Measurements from ENCODE around the gene ZNF692.
A peak's percentile ranks its signal among the peaks of the same experiment; 100 is the strongest.

Gene ZNF692

DNA sequence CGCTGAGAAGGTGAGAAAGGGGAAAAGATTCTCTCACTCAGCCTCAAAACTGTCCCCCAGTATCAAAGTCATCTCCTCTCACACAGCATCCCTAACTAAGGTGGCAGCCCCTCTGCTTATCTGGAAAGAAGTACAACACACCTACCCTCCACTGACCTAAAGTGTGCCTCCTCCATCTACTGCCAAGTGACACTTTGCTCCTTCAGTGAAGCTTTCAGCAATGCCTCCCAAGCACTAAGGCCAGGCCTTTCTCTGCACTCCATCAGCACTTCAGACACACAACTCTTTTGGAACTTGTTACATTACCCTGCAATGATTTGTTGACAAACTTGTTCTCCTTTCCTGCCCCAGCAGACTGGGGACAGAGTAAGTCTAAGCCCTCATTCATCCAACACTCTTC lies 34.6 kb downstream of the ZNF692 start:
- no peak for DNase-seq

DNA sequence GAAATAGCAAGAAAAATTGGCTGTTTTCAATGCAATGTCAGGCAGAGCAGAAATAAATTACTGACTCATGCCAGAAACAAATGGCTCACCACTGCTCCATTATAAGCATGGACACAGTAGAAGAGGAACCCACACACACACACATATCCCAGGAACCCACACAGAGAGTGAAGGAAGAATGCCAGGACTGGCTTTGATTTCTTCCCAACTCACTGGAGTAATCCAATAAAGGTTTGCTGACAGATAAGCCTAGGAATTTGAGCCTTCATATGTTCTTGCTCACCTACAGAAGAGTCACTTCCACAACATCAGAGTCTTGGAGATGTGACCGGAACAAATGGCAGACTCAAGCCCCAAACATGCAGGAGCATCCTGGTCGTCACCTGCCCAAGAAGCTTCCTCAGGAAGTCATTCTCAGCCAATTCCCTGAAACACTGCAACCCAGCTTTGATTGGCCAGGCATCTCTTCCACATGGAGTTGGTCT lies 35.3 kb downstream of the ZNF692 start:
- DNase-seq = no peak

DNA sequence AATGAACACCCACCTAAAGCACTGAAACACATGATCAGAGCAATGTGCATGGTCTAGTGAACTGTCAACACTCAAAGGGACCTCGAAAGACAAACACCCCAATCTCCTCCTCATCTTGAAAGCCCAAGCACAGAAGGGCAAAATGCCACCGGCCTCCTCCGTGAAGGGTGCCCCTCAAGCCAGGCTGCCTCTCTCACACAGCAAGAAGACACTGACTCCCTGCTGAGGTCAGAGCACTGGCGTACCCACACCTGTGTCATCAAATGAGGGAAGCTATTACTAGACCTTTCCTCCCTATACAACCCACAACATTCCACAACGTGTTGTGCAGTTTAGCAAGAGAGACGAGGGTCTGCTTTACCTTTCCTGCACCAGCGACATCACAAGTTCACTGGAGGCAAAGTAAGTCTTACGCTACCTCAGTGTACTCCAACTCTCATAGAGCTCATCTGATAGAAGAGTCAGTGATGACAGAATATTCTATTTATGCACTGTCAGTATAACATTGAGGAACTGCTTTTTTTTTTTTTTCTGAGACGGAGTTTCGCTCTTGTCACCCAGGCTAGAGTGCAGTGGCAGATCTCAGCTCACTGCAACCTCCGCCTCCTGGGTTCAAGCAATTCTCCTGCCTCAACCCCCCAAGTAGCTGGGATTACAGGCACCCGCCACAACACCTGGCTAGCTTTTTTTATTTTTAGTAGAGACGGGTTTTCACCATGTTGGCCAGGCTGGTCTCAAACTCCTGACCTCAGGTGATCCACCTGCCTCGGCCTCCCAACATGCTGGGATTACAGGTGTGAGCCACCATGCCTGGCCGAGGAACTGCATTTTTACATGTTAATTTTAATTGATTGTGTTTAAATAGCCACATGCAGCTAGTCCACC lies 36.5 kb downstream of the ZNF692 start:
- DNase-seq = no peak

DNA sequence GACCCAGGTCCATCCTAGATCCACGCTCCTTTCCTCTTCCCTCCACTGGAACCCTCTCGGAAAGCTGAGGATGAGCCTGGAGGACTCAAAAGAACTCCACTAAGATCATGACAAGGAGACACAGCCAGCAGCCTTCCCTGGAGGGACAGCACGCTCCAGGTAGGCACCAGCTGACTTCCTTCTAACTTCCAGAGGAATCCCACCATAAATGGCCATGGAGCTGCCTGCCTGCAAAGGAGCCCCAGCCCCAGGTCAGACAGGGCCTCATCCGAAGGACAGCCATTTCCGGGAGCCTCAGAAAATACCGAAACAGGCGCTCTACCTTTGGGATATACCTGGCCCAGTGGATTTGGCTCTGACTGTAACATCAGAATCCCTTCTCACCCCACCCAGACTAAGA lies 37.2 kb downstream of the ZNF692 start:
- no peak for DNase-seq

DNA sequence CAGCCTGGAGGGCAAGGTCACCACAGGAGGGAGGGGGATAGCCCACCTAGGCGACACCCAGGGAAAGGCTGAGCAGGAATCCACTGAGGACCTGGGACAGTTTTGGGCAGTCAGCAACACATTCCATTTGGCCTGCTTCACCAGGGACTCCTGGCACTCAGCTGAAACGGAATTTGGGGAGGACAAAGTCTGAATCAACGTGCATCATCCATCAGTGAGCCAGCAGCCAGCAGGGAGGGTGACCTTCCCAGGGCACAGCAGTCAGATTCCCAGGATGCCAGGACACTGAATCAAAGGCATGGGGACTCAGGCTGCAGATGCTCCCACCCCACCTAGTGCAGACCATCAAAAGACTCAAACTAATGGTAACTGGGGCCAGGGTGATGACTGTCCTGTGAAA lies 37.8 kb downstream of the ZNF692 start:
- DNase-seq = no peak

DNA sequence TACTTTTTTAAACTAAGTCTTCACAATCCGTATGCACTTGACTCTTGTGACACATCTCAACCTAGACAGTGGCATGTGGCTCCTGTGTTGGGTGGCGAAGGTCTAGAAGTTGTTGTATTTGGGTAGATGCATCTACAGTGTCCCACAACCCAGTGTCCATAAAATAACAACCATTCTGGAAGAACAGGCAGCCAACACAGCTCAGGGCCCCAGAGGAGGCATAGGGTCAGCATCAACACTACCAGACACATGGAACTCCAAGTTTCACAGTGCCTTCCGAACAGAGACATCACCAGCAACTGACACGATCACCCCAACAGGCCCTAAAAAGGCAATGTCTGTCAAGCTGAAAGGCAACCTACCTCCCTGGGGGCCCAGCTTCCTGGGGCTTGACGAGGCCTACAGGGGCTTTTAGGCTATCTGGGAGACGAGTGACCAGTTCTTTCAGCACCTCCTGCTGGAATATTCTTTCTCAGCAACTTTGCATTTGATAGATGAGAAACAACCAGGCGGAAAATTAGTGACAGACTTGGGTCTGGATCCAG lies 38.8 kb downstream of the ZNF692 start:
- DNase-seq = no peak

DNA sequence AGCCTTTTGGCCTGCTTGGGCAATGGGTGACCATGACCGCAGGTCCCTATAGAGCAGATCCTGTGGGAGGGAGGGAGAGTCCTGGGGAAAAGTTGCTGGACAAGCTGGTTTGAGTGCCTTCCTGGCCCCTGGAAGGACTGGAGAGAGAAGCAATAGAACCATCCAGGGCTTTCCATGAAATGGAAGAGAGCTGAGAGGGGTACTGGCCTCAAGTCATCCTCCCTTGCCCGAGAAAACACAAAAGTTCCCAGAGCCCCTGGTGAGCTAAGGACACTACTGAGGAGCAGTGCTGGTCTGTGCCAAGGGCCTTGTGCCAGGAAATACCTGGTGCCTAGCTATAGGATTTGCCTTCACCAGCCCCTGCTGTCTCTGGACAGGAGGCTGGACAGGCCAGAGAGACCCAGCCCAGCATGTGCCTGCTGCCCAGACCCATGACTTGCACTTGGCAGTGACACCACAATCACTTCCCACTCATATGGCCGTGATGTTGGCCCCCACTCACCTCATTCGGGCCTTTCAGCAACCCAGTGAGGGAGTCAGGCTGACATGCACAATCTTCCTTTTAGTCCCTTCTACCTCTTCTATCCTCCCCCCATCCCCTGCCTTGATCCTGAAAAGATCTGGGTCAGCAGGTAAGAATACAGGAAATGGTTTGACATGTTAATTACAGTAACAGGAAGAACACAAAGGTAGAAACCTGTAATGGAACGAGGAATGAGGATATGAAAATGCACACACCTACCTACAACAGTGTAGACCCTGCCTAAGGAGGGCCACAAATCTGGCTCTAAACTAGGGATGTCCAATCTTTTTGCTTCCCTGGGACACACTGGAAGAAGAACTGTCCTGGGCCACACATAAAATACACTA lies 40.1 kb downstream of the ZNF692 start:
- DNase-seq = no peak

DNA sequence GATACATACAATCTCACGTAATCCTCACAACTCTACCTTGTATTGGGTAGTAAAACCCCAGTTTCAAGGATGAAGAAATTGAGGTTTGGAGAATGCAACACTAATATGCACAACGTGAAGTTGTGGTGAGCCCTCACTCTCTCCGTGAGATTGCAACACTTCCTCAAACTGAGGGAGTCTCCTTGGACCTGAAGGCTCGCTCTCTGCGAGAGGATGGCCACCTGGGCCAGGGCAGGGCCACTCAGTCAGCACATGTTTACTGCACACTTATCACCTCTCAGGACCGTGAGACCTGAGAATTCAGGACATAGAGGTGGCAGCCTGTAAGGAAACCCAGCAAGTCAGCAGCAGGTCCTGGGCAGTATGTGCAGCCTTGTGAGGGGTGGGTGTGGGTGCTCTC lies 41.8 kb downstream of the ZNF692 start:
- no peak for DNase-seq

DNA sequence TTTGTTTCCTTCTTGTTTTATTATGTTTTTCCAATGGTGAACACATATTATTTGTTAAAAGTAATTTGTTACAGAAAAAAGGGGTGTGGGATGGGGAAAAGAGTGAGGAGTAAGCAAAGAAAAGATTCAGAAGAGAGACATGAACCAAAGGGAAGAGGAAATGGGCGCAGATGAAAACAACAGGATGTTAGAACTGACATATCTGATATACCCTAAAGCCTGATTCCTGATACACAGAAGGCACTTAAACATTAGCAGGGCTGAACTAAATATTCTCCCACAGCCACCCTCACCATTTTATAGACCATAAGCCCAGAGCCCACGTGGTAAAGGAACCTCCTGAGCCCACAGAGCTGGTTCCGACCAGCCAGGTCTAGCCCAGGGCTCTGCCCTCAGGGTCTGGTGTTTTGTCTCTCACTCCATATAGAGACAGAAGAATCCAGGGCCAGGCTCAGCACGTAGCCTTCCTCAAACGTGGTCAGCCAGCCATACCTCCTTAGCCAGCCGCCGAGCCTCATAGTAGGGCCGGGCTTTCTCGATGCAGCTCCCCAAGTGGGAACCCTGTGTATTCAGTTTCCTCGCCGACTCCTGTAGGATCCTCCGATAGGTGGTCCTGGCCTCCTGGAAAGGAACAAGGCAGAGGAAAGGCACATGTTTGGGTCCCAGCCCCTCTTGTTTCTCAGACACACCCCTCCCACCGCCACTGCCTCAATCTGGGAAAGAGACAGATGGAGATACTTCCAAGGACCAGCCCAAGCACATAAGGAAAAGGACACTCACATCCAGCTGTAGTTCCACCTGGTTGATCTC lies 42.6 kb downstream of the ZNF692 start:
- no peak for DNase-seq

DNA sequence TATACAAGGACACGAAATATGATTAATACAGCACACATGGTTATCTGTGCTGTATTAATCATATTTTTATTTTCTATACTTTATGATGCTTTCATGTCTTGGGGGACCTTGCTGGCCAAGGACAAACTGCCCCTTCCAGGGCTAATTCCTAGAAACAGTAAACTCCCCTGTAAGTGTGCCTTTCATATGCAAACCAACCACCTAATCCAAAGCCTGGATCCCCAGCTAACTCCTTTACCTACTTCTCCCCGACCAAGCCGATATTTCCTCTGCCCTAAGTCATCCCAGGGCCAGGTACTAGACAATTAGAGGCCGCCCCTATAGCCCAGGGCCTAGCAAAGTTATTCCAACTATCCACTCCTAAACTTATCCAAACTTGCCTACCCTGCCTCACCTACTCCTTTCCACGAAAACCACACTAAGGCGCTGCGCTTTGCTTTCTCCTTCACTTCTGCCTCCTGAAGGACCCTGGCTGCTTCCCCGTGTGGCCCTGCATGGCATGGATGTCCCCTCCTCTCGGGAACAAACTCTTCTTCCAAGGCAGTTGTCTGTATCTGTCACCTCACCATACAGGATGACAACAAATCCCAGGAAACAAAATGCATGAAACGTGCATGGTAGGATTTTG lies 43.4 kb downstream of the ZNF692 start:
- DNase-seq = no peak

DNA sequence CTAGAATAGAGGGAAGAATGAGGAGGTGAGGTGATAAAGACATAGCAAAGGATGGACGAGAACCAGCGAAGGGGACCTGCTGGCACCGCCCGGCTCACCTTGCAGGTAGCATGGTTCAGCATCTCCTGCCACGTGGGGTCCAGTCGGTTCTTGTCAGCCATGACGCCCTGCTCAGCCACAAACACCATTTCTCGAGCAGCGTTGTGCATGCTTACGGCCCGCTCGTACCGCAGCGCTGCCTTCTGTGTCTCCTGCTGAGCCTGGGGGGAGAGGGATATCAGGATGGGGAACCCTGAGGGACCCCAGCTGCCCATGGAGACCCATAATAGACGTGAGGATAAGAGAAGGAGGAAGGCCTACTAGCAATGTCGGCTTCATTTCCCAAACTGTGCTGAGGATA lies 44.5 kb downstream of the ZNF692 start:
- DNase-seq = no peak

DNA sequence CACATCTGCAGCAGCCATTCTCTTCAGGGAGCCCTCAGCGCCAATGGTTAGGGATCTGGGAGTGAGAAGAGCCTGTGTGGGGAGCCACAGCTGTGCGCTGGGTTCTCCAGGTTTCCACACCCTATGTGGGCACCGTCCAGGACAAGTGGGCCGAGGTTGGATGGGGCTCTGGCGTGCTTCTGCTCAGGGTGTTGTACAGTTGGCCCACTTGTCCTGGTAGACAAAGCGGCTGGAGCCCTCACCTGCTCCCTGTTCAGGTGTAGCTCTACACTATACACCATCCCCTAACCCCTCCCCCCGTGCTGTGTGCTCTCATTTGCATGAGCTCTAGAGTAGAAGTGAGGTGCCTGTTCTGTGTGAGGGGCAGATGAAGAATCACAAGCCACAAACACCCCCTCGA lies 45.3 kb downstream of the ZNF692 start:
- no peak for DNase-seq

DNA sequence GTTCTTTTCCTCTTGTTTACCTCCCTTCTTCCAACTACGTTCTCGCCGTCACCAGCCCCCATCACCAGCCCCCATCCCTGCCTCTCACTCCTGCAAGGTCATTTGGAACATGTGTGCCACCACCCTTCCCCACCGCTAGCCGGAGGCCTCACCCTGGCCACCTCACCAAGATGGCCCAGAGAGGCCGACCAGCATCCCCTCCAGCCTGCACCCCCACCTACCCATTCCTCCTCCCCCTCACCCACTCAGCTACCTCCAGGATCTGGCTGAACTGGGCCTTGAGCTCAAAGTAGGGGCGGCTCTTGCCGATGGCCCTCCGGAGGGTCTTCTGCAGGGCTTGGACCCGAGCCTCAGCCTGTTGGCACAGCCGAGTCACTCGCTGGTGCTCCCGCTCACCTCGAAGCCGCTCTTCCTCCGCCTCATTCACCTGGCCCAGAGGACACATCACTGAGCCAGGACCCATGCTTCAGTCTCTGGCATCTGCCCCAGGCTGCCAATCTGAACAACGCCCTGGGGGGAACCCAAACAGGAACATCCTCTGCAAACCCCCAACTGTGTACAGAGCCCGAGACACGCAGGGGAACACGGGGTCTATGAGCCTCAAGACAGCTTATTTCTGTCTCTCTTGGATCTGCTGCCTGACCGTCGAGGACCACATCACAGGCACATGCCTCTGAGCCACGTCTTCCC lies 46.0 kb downstream of the ZNF692 start:
- DNase-seq = no peak

DNA sequence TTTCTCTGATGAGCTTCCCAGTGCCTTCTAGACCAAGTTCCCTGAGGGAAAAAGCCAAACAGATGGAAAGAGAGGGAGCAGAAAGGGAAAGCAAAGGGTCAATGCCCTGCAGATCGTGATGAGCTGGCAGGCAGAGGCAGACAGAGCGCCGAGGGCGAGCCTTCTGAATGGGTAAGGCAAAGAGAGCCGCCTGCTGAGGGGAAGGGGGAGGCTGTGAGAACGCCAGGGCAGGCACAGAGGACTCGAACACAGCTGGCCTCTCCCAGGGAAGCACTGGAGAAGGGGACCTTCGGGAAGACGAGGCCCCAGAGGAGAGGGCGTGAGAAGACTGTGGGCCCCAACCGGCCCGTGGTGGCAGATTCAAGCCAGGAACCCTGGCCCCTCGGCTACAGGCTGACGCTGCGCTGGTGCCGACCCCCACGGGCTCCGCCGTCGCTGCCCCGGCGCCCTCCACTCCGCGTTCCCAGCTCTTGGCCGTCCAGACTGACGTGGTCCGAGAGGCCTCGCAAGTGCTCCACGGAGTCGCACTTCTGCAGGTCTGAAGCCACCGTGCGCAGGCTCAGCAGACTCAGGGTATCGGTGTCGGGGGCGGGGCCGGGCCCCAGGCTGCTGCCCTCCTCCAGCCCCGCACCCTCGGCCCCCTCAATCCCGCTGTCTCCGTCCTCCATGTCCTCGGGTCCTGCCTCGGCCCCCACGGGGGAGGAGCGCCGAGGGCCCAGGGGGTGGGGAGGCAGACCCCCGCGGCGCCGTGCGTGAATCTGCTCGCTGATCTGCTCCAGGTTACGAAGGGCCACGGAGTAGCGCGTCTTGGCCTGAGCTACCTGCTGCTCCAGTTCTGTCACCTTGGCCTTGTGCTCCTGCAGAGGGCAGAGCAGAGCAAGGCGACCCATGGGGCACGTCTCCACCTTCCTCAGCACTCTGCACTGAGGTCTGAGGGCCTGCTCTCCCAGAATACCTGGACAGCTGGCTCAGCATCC lies 47.1 kb downstream of the ZNF692 start:
- DNase-seq = no peak

DNA sequence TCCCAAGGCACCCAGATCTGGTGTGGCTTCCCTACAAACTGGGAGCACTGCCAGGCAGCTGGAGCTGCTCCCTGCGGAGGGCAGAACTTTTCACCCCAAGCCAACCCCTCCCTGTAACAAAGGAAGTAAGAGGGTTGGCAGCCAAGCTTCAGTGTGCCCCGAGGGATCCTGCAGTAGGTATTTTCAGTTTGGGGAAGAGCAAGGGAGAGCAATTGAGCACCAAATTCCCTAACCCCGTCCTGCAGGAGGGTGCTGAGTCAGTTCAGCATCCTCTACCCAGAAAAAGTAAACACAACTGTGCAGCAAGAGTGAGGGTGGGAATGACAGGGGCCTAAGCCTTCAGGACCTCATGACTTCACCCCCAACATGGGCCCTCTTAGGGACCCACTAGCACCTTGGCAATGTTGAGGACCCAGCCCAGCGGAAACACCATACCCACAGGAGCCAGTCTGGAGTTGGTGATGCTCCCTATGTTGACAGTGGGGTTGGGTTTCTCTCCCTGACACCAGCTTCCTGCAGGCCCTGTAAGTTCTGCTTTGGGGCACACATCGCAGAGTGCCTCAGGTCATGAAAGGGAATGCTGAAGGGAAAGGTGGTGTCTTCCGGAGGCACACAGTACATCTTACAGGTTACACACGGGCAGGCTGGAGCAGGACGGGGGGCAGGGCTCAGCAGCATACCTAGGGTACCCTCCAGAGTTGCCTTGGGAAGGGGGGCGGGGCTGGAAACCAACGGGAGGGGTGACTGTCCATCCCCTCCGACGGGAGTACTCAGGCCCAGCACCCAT lies 48.0 kb downstream of the ZNF692 start:
- no peak for DNase-seq

DNA sequence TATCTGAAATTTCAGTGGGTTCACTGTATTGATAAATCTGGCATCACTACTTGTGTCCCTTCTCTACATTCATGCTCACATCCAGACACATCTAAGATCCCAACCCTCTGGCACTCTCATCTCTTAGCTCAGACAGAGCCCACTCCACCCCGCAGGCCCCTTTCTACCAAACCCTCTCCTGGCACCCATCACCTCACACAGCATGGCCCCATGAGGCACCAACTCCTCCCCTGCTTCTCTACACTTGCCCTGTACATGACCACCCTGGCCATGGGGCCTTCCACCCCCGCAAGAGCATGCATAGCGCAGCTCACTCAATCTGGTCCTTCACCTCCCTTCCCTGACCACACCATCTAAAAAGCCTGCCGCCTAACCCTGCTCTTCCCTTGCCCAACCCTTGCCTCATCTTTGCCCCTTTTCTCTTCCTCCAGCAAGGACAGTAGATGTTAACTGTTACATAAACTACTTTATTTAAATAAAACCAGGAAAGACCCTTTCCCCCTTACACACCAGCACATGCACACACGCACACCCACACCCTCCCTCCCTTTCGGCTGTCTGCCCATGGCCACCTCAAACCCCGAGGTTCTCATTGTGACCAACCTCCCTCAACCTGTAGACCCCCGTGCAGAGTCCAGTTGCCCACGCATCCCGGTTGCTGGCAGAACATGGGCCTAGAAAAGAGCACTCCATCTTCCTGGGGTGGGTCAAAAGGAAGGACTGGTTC lies 48.7 kb downstream of the ZNF692 start:
- DNase-seq = no peak

DNA sequence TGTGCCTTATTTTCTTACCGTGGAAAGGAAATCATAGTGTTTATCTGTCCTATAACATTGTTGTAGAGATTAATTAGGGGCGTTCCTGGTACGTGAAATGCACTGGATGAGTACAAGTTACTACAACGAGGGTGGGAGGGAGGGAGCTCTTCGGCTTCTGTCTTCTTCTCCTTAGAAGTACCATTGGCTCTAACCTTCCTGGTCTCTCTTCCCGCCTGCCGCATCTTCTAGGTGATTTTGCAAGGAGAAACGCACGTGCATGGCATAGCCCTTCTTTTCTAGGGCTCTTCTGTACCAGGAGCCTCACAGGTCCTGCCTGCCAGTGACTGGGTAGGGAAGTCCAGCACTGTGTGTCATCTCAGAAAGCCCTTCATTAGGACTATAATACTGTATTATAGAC lies 50.0 kb downstream of the ZNF692 start:
- no peak for DNase-seq

DNA sequence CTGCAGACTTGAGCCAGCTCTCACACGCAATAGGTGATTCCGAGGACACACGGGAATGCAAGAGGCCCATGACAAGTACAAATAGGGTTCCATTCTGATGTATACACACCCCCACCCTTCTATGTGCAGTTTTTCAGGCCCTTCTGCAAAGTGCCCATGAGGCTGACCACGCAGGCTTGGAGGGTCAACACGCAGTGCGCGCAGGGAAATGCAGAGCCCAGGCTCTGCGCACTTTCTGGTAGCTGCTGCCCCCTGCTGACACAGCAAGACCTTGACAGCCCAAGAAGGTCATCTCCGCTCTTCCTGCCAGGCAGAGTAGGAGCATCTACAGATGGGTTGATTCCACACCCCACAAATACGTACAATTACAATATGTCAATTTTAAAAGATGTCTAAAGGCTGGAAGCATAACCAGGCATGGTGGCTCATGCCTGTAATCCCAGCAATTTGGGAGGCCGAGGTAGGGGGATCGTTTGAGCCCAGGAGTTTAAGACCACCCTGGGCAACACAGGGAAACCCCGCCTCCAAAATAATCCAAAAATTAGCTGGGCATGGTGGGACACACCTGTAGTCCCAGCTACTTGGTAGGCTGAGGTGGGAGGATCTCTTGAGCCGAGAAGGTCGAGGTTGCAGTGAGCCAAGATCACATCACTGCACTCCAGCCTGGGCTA lies 51.7 kb downstream of the ZNF692 start:
- DNase-seq = peak; percentile 37
